ENCODE data around the gene LRRC3.

DNA sequence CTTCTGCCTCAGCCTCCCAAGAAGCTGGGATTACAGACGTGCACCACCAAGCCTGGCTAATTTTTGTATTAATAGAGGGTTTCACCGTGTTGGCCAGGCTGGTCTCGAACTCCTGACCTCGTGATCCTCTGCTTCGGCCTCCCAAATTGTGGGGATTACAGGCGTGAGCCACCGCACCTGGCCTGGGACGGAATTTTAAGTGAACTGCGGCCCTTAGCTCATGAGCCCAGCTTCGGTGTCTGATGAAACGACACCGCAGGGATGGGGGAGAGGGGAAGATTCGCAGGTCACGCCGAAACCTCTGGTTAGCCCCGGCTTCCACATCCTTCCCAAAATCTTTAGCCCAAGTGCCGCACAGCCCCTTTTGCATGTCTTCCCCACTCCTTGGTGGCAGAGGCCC lies 39.1 kb downstream of the LRRC3 start:
- TF ChIP-seq CTCF (conservative IDR thresholded peaks at IDR 0.05) (no peak), EZH2 (IDR thresholded peaks at IDR 0.05; ENCODE audit: low read depth) (no peak)
